Vagina (tissue), 2 donors: ENCODE results near the gene SELPLG.

Experiments used
- CTCF ChIP-seq, 3 experiments: fragments of 450-650 bp in 2 of 3; fragments of 200-600 bp in 1 of 3; sonication (generic) in 1 of 3; IDR thresholded peaks; one replicate each; pipeline ENCODE4 v1.5.1; 2017 to 2019; ENCODE audit warnings: antibody characterized with exemption in 3 of 3, mild to moderate bottlenecking in 2 of 3, moderate library complexity in 2 of 3
- POLR2AphosphoS5 ChIP-seq, 2 donors: sonication (generic); formaldehyde crosslinking; IDR thresholded peaks; one replicate each; pipeline ENCODE4 v1.9.0; 2017; ENCODE audit warnings: antibody characterized with exemption in 2 of 2, mild to moderate bottlenecking in 2 of 2, low read depth in 1 of 2; ENCODE audit not compliant: insufficient read depth in 1 of 2

GRCh38 chr12:108623577-108623976 is 10.1 kb downstream of the SELPLG start:
- no peak for TF ChIP-seq POLR2AphosphoS5 (IDR thresholded peaks at IDR 0.05; ENCODE audit: insufficient read depth in 1 of 2, low read depth in 1 of 2)
- TF ChIP-seq CTCF (IDR thresholded peaks at IDR 0.05): no peak
